Activated CD8-positive, alpha-beta T cell treated with anti-CD3 and anti-CD28 coated beads for 36 hours (primary cell): Measurements from ENCODE around the gene KRT25. TPM values are rescaled to one million over a fixed set of nuclear protein-coding genes. Genes with fewer than 3 reads are reported as not detected.

Source experiments
- ATAC-seq: fragments of 200-7000 bp; cut with Tn5 transposase; one replicate; pipeline ENCODE4 v1.10.0; 2021; ENCODE audit warnings: mild to moderate bottlenecking, moderate library complexity
- CTCF ChIA-PET: fragments of 350-600 bp; sonication (Branson Sonifier 250); formaldehyde crosslinking; loops from one replicate; lab custom pipeline; 2021; ENCODE audit warnings: antibody characterized with exemption; lab: Charles Lee
- POLR2A ChIA-PET: fragments of 350-600 bp; sonication (Branson Sonifier 250); formaldehyde crosslinking; loops from one replicate; lab custom pipeline; 2021; ENCODE audit warnings: antibody characterized with exemption; lab: Charles Lee
- DNase-seq: peaks from one replicate; pipeline ENCODE4 v3.0.0-alpha.2; 2020
- H3K27ac Mint-ChIP-seq: one replicate; pipeline ENCODE4 v1.8.0; 2021; ENCODE audit warnings: mild to moderate bottlenecking, mixed read lengths
- H3K27me3 Mint-ChIP-seq: one replicate; pipeline ENCODE4 v1.8.0; 2021; ENCODE audit warnings: mixed read lengths
- H3K36me3 Mint-ChIP-seq: one replicate; pipeline ENCODE4 v1.8.0; 2021; ENCODE audit warnings: low read depth, mixed read lengths
- H3K4me1 Mint-ChIP-seq: one replicate; pipeline ENCODE4 v1.8.0; 2021; ENCODE audit warnings: low read depth, mixed read lengths
- H3K4me3 Mint-ChIP-seq: one replicate; pipeline ENCODE4 v1.8.0; 2021; ENCODE audit warnings: mild to moderate bottlenecking, moderate library complexity, mixed read lengths
- H3K9me3 Mint-ChIP-seq: one replicate; pipeline ENCODE4 v1.8.0; 2021; ENCODE audit warnings: mixed read lengths
- intact Hi-C: fragments of 100-400 bp; cut with micrococcal nuclease; formaldehyde crosslinking; loops from one replicate; pipeline ENCODE4 v1.10.0; 2022
- total RNA-seq, 2 experiments: library from RNA; stranded (reverse); gene quantifications; one replicate each; pipeline ENCODE4 v1.2.3, GENCODE V29; 2021
- TF ChIP-seq, protein P1 (sequence below): fragments of 200-600 bp; IDR thresholded peaks from one replicate; pipeline ENCODE4 v1.8.0; 2022; ENCODE audit warnings: antibody characterized with exemption, mild to moderate bottlenecking

KRT25 gene
- total RNA-seq, 2 experiments from 2014 or later, result not detected

DNA sequence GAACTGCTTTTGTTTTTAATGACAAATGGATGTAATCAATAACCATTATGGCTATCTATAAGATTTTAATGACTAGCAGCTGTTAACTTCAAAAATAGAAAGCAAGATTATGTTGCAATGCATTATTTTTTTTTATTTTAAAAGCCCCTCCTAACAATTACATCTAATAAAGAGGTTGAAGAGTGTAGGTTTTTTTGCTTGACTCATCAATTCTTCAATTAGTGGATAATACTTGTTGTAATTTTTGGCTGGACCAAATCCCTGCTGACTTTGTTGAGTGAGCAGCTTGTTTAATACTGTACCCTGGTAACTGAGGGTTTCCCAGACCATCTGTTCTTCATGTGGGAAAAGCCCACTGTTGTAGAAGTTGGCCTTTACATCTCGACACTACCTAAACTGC lies 24.2 kb downstream of the KRT25 start:
- no peaks in the 10 kb centered on the region for H3K36me3 Mint-ChIP-seq
- no peak overlapping the region for H3K4me3 Mint-ChIP-seq
- no peak overlapping the region for H3K27ac Mint-ChIP-seq
- DNase-seq, result no peak
- ATAC-seq, result no peak
- POLR2A ChIA-PET, result no interaction called here
- TF ChIP-seq, protein P1, sequence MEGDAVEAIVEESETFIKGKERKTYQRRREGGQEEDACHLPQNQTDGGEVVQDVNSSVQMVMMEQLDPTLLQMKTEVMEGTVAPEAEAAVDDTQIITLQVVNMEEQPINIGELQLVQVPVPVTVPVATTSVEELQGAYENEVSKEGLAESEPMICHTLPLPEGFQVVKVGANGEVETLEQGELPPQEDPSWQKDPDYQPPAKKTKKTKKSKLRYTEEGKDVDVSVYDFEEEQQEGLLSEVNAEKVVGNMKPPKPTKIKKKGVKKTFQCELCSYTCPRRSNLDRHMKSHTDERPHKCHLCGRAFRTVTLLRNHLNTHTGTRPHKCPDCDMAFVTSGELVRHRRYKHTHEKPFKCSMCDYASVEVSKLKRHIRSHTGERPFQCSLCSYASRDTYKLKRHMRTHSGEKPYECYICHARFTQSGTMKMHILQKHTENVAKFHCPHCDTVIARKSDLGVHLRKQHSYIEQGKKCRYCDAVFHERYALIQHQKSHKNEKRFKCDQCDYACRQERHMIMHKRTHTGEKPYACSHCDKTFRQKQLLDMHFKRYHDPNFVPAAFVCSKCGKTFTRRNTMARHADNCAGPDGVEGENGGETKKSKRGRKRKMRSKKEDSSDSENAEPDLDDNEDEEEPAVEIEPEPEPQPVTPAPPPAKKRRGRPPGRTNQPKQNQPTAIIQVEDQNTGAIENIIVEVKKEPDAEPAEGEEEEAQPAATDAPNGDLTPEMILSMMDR, result no peak
- CTCF ChIA-PET, result interaction anchor here (0.7 kb wide), 1 partner anchor 611 kb away, joined by 3 read pairs; no protein-coding TSS in a partner anchor
- H3K27me3 Mint-ChIP-seq, result peaks cover 20% of the 10 kb centered on the region
- intact Hi-C loops, result no loop called here
- no peaks in the 10 kb centered on the region for H3K9me3 Mint-ChIP-seq
- peaks cover 2% of the 10 kb centered on the region for H3K4me1 Mint-ChIP-seq

DNA sequence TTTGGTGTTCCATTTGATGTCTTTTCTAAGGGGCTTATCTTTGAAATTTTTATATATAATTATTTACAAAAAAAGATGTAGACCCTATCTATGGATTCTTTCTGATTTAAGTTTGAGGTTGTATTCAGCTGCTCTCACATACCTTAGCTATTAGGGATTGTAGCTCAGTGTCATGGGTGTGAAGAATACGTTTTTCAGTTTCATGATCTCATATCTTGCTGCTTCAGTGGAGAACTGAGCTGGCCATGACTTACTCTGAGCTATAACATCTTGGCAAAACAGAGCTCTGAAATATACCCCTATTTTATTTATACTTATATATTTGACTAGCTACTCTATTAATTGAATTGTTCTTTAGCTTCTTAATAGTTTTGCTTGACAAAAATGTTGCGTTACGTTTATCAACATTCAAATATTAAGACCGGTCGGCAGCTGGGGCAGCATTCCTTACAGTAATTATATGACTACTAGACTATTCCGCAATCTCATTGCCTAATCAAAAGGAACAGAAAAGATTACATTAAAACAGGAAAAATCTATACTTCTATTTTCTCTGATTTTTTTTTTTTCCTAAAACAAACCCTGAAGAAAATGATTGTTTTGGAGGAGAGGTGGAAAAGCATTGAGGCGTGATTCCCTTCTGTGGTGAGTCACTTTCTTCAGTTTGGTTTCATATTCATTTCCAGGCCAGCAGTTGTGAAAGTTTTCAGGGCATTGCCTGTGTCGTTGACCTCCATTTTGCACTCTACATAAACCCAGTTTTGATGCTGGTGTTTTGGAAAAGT lies 27.5 kb downstream of the KRT25 start:
- Mint-ChIP-seq H3K9me3 (no peaks in the 10 kb centered on the region), H3K4me1 (peaks cover 2% of the 10 kb centered on the region), H3K4me3 (no peak overlapping the region), H3K36me3 (no peaks in the 10 kb centered on the region), H3K27ac (no peak overlapping the region), H3K27me3 (peaks cover 19% of the 10 kb centered on the region)
- TF ChIP-seq, protein P1, result no peak
- intact Hi-C loops, result no loop called here
- DNase-seq (no peak), ATAC-seq (no peak)
- POLR2A ChIA-PET, result no interaction called here
- CTCF ChIA-PET, result interaction anchor here (0.7 to 0.9 kb wide), 3 partner anchors 10 to 59 kb away, joined by 3 read pairs; no protein-coding TSS in a partner anchor

- H3K9me3 Mint-ChIP-seq, result no peaks in the 10 kb centered on the region
- no peak overlapping the region for H3K27ac Mint-ChIP-seq
- DNase-seq (no peak), ATAC-seq (no peak)
- H3K4me3 Mint-ChIP-seq, result no peak overlapping the region
- no peaks in the 10 kb centered on the region for H3K36me3 Mint-ChIP-seq
- ChIA-PET CTCF (interaction anchor here (0.7 to 0.9 kb wide), 2 partner anchors 11 to 15 kb away, joined by 3 read pairs; no protein-coding TSS in a partner anchor), POLR2A (no interaction called here)
- peaks cover 2% of the 10 kb centered on the region for H3K4me1 Mint-ChIP-seq
- intact Hi-C loops, result no loop called here
- TF ChIP-seq, protein P1, result peak; percentile 37
- peaks cover 17% of the 10 kb centered on the region for H3K27me3 Mint-ChIP-seq
These were observed 28.2 kb downstream of the KRT25 start for GRCh38 chr17:40726919-40727318.

- intact Hi-C loops, result no loop called here
- TF ChIP-seq, protein P1, result no peak
- peaks cover 2% of the 10 kb centered on the region for H3K4me1 Mint-ChIP-seq
- H3K4me3 Mint-ChIP-seq, result no peak overlapping the region
- POLR2A ChIA-PET, result no interaction called here
- ATAC-seq (no peak), DNase-seq (no peak)
- no peaks in the 10 kb centered on the region for H3K9me3 Mint-ChIP-seq
- H3K27me3 Mint-ChIP-seq, result peaks cover 7% of the 10 kb centered on the region
- CTCF ChIA-PET, result interaction anchor here (1.2 kb wide), 1 partner anchor 100 kb away, joined by 3 read pairs; no protein-coding TSS in a partner anchor
- H3K27ac Mint-ChIP-seq, result no peak overlapping the region
- H3K36me3 Mint-ChIP-seq, result no peaks in the 10 kb centered on the region
These were observed 30.5 kb downstream of the KRT25 start for GRCh38 chr17:40724656-40725055.

- Mint-ChIP-seq H3K4me1 (no peaks in the 10 kb centered on the region), H3K27me3 (peaks cover 5% of the 10 kb centered on the region), H3K4me3 (no peak overlapping the region), H3K27ac (no peak overlapping the region), H3K36me3 (no peaks in the 10 kb centered on the region), H3K9me3 (no peaks in the 10 kb centered on the region)
- CTCF ChIA-PET, result no interaction called here
- ATAC-seq (no peak), DNase-seq (no peak)
- POLR2A ChIA-PET, result no interaction called here
- TF ChIP-seq, protein P1, result no peak
- intact Hi-C loops, result no loop called here
These were observed 32.9 kb downstream of the KRT25 start for GRCh38 chr17:40722241-40722640.
